ENCODE data around the gene HMGA1.
"Not testable (repeated sequence)": the region's sequence is repeated elsewhere in the genome, so short reads cannot be mapped to it uniquely, and the experiment has no call there.

Gene HMGA1

DNA sequence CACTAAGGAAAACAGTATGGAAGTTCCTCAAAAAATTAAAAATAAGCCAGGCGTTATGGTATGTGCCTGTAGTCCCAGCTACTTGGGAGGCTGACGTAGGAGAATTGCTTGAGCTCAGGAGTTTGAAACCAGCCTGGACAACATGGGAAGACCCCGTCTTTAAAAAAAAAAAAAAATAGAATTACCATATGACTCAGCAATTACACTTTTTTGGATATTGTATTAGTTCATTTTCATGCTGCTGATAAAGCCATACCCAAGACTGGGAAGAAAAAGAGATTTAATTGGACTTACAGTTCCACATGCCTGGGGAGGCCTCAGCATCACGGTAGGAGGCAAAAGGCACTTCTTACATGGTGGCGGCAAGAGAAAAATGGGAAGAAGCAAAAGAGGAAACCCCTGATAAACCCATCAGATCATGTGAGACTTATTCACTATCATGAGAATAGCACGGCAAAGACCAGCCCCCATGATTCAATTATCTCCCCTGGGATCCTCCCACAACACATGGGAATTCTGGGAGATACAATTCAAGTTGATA lies 22.9 kb downstream of the HMGA1 start:
- in situ Hi-C loops (cut with MboI; ENCODE audit: low sequenced_read_pairs), result no loop called here

DNA sequence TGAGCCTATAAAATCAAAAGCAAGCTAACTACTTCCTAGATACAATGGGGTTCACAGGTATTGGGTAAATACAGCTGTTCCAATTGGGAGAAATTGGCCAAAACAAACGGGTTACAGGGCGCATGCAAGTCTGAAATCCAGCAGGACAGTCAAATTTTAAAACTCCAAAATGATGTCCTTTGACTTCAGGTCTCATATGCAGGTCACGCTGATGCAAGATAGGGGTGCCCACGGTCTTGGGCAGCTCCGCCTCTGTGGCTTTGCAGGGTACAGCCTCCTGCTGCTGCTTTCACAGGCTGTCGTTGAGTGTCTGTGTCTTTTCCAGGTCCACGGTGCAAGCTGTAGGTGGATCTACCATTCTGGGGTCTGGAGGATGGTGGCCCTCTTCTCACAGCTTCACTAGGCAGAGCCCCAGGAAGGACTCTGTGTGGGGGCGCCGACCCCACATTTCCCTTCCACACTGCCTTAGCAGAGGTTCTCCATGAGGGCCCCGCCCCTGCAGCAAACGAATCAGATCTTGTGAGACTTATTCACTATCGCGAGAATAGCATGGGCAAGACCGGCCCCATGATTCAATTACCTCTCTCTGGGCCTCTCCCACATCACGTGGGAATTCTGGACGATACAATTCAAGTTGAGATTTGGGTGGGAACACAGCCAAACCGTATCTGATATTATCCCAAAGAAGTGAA lies 24.0 kb downstream of the HMGA1 start:
- in situ Hi-C loops (cut with MboI; ENCODE audit: low sequenced_read_pairs), result no loop called here

- in situ Hi-C loops (cut with MboI; ENCODE audit: low sequenced_read_pairs), result not testable (repeated sequence)
Observed at GRCh38 chr6:34263484-34263883, 26.8 kb downstream of the HMGA1 start.

DNA sequence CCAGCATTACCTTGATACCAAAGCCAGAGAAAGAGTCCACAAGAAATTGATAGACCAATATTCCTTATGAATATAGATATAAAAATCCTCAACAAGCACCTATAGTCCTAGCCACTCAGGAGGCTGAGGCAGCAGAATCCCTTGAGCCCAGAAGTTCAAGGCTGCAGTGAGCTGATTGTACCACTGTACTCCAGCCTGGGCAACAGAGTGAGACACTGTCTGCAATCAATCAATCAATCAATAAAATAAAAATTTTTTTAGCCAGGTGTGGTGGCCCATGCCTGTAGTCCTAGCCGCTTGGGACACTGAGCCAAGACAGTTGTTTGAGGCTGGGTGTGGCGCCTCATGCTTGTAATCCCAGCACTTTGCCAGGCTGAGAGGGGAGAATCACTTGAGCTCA lies 31.1 kb downstream of the HMGA1 start:
- in situ Hi-C loops (cut with MboI; ENCODE audit: low sequenced_read_pairs), result no loop called here

- in situ Hi-C loops (cut with MboI; ENCODE audit: low sequenced_read_pairs), result not testable (repeated sequence)
Observed at GRCh38 chr6:34269132-34269531, 32.5 kb downstream of the HMGA1 start.

GRCh38 chr6:34269658-34270341 lies 33.1 kb downstream of the HMGA1 start:
- in situ Hi-C loops (cut with MboI; ENCODE audit: low sequenced_read_pairs), result not testable (repeated sequence)

DNA sequence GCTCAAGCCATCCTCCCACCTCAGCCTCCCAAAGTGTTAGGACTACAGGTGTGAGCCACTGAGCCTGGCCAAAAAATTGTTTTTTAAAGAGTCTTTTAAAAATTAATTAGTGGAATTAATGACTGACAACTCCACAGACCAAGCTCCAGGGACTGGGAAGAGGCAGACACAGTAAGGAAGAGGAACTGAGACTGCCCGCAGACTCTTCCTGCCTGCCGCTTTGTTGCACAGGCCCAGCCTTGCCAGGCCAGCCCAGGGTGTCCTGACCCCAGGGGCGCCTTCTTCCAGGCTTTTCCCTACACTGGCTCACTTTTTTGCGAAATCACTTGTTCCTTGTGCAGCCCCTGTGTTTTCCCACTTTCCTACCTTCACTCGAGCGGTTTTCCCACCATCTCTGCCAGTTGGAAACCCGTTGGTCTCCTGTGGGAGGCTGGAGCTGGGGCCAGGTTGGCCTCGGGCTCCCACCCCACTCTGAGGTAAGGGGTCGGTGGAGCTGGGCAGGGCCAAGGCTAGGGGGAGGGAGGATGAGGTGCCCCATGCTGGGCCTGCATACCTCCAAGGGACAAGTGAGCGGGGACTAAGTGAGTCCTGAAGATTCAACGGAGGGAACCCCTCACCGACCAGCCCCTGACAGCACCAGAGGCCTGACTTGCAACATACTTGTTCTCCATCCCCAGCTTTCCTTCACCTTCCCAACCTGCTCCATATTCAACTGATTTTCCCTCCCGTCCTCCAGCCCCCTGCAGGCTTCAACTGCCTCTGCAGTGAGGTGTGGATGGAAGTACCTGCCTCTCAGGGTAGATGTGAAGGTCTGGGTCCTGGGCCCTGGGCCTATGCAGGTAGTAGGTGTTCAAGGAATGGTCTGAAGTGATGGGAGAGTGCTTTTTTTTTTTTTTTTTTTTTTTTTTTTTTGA lies 35.6 kb downstream of the HMGA1 start:
- in situ Hi-C loops (cut with MboI; ENCODE audit: low sequenced_read_pairs), result no loop called here

DNA sequence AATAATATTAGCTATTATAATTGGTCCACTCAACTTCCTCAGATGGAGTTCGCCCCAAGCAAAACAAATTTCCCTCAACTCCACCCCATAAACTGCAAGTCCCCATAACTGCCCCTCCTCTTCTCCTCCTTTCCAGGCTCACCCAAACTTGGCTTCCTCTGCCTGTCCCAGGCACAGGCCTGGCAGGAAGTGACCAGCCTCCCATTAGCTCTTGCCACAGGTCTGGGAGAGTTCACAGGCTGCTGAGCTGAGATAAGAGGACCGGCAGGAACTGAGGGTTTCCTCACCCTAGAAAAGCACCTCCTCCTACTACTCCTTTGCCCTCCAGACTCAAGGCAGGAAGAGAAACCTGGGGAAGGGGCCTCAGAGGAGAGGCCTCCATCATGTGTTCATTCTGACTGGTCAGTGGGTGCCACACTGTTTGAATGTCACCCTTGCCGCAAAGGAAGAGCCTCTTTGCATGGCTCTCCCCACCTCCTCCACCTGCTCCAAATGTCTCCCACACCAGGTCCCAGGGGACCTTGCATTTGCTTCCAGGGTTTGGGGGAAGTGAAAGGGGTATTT lies 36.7 kb downstream of the HMGA1 start:
- in situ Hi-C loops (cut with MboI; ENCODE audit: low sequenced_read_pairs), result no loop called here

- in situ Hi-C loops (cut with MboI; ENCODE audit: low sequenced_read_pairs), result no loop called here
Observed at GRCh38 chr6:34274129-34274528, 37.5 kb downstream of the HMGA1 start.

DNA sequence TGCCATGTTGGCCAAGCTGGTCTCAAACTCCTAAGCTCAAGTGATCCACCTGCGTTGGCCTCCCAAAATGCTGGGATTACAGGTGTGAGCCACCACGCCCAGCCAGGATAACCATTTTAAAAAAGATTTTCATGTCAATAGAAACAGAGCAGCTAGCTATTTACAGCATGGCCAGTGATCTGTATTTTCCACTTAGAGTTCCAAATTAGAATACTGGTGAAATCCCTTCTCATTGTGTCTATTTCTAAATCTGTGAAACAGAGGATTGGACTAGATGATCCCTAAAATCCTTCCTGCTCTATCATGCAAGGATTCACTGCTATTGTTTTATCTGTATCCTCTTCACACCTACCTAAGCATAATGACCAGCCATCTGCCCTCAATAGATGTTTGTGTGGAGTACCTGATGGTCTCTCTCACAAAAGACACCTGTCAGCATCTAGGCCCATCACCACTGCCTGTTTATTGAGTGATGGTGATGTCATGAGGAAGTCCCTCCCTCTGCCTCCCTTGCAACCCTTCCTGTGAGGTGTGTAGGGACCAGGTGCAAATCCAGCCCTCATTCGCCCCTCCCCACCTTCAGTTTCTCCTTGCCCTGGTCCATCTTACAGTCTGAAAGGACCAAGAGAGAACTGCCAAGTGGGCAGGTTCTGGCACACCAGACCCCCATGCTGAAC lies 38.6 kb downstream of the HMGA1 start:
- in situ Hi-C loops (cut with MboI; ENCODE audit: low sequenced_read_pairs), result no loop called here

GRCh38 chr6:34276191-34276590 lies 39.5 kb downstream of the HMGA1 start:
- in situ Hi-C loops (cut with MboI; ENCODE audit: low sequenced_read_pairs), result no loop called here

DNA sequence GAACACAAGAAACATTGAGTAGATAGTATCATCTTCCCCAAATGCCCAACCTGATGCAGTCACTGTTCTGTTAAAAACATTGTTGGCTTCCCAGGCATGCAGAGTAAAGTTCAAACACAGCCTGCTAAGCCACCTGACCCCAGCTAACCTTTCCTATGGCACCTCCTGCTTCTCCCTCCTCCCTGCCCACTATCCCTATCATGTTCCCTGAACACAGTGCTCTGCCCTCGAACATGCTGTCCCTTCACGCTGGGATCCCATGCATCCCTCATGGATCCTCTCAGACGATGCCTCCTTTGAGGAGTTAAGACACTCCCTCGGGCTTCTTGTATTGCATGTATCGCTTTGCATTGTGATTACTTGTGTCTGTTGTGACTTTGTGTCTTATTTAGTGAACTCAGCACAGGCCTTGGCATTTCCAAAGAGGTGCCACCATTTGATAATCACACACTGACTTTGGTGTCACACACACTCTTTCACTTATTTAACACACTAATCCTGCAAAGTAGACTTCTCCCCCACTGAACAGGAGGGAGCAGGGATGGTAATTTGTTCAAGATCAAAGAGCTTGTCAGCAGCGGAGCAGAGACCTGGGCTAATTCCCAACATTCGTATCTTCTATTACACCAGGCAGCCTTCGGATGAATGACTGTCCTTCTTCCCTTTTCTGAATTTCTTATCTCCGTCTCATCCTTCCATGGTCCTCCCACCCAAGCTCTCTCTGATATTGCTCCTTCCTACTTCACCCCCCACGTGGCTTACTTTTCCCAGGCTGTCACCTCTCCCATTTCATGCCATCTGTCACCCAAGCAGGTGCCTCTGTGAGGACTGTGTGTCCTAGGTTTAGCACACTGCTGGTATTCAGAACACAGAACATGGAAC lies 40.4 kb downstream of the HMGA1 start:
- in situ Hi-C loops (cut with MboI; ENCODE audit: low sequenced_read_pairs), result no loop called here

DNA sequence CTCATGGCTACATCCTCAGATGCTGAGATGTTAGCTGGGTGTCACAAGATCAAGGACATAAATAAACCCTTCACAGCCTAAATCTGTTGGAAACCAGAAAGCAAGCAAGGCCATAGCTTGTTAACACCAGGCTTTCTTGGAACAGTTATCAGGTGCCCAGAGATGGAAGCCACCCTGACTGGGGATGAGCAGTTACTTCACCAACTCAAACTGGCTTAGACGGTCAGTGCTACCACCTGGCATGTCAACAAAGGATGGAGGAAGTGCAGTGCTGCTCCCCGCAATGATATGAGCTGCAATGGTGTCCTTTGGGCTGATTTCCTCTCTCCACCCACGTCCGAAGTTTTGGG lies 41.1 kb downstream of the HMGA1 start:
- in situ Hi-C loops (cut with MboI; ENCODE audit: low sequenced_read_pairs), result no loop called here

GRCh38 chr6:34278833-34279232 lies 42.2 kb downstream of the HMGA1 start:
- in situ Hi-C loops (cut with MboI; ENCODE audit: low sequenced_read_pairs), result no loop called here

- in situ Hi-C loops (cut with MboI; ENCODE audit: low sequenced_read_pairs), result no loop called here
Observed at GRCh38 chr6:34280216-34280615, 43.5 kb downstream of the HMGA1 start.

- in situ Hi-C loops (cut with MboI; ENCODE audit: low sequenced_read_pairs), result no loop called here
Observed at GRCh38 chr6:34281702-34282334, 45.1 kb downstream of the HMGA1 start.

- in situ Hi-C loops (cut with MboI; ENCODE audit: low sequenced_read_pairs), result no loop called here
Observed at GRCh38 chr6:34284563-34285447, 48.1 kb downstream of the HMGA1 start.
